ENCODE results near the gene CLDN1. TPM values are rescaled to one million over a fixed set of nuclear protein-coding genes. Genes with fewer than 3 reads are reported as not detected.

The CLDN1 gene
- total RNA-seq, 1 experiment from 2014 or later: 4.4 TPM

DNA sequence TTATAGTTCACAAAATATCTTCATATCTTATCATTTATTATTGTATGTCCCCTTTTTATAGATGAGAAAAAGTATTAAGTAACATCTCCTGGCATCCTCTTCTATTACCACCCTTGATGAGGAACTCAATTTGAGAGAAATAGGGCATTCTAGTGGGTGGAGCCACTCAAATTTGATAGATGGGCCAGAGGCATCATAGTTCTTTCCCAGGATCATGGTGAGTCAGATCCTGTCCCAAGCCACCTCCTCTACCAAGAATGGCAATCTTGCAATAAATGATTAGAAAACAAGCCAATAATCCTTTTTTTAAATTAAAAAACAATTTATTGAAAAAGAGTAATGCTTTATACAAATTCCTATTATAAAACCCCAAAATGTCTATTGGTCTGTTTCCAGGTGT is 16.8 kb downstream of the CLDN1 start:
- CTCF ChIA-PET: interaction anchor here (0.5 kb wide), 1 partner anchor 380 kb away, joined by 6 read pairs; no protein-coding TSS in a partner anchor
- ATAC-seq: no peak
- POLR2A ChIA-PET: no interaction called here
- no peaks in the 10 kb centered on the region for H3K9me3 Mint-ChIP-seq
- H3K27ac Mint-ChIP-seq: no peak overlapping the region
- H3K36me3 Mint-ChIP-seq: no peaks in the 10 kb centered on the region
- H3K27me3 Mint-ChIP-seq (ENCODE audit: low read depth): no peaks in the 10 kb centered on the region
- no peaks in the 10 kb centered on the region for H3K4me1 Mint-ChIP-seq
- no peak overlapping the region for H3K4me3 Mint-ChIP-seq
- DNase-seq (ENCODE audit: low spot score): no peak
- TF ChIP-seq, protein P1, sequence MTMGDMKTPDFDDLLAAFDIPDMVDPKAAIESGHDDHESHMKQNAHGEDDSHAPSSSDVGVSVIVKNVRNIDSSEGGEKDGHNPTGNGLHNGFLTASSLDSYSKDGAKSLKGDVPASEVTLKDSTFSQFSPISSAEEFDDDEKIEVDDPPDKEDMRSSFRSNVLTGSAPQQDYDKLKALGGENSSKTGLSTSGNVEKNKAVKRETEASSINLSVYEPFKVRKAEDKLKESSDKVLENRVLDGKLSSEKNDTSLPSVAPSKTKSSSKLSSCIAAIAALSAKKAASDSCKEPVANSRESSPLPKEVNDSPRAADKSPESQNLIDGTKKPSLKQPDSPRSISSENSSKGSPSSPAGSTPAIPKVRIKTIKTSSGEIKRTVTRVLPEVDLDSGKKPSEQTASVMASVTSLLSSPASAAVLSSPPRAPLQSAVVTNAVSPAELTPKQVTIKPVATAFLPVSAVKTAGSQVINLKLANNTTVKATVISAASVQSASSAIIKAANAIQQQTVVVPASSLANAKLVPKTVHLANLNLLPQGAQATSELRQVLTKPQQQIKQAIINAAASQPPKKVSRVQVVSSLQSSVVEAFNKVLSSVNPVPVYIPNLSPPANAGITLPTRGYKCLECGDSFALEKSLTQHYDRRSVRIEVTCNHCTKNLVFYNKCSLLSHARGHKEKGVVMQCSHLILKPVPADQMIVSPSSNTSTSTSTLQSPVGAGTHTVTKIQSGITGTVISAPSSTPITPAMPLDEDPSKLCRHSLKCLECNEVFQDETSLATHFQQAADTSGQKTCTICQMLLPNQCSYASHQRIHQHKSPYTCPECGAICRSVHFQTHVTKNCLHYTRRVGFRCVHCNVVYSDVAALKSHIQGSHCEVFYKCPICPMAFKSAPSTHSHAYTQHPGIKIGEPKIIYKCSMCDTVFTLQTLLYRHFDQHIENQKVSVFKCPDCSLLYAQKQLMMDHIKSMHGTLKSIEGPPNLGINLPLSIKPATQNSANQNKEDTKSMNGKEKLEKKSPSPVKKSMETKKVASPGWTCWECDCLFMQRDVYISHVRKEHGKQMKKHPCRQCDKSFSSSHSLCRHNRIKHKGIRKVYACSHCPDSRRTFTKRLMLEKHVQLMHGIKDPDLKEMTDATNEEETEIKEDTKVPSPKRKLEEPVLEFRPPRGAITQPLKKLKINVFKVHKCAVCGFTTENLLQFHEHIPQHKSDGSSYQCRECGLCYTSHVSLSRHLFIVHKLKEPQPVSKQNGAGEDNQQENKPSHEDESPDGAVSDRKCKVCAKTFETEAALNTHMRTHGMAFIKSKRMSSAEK (CRISPR knock-in tag; IDR thresholded peaks at IDR 0.05; ENCODE audit: borderline replicate concordance): no peak
- TF ChIP-seq NFATC4 (CRISPR knock-in tag; IDR thresholded peaks at IDR 0.05): no peak
- no peak for TF ChIP-seq ZNF317 (CRISPR knock-in tag; IDR thresholded peaks at IDR 0.05; ENCODE audit: borderline replicate concordance, low read depth)
- no peak for TF ChIP-seq ESRRA (CRISPR knock-in tag; IDR thresholded peaks at IDR 0.05; ENCODE audit: borderline replicate concordance)
- TF ChIP-seq EMX1 (CRISPR knock-in tag; IDR thresholded peaks at IDR 0.05): no peak

DNA sequence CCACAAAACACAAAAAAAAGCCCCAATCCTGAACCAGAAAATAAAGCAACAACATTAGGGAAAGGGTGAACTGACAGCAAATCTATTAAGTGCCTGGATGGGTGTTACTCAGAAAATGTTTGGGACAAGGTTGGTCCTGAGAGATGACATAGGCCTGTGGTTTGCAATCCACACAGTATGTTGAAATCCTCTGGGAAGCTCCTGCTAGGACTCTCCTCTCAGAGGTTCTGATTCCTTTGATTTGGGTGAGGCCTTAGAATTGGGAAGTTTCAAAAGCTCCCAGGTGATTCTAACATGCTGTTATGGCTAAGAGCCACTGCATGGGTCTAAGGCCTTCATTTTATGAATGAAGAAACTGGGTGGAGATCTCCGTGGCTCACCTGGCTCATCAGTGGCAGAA is 18.4 kb downstream of the CLDN1 start:
- POLR2A ChIA-PET: no interaction called here
- no peak for ATAC-seq

DNA sequence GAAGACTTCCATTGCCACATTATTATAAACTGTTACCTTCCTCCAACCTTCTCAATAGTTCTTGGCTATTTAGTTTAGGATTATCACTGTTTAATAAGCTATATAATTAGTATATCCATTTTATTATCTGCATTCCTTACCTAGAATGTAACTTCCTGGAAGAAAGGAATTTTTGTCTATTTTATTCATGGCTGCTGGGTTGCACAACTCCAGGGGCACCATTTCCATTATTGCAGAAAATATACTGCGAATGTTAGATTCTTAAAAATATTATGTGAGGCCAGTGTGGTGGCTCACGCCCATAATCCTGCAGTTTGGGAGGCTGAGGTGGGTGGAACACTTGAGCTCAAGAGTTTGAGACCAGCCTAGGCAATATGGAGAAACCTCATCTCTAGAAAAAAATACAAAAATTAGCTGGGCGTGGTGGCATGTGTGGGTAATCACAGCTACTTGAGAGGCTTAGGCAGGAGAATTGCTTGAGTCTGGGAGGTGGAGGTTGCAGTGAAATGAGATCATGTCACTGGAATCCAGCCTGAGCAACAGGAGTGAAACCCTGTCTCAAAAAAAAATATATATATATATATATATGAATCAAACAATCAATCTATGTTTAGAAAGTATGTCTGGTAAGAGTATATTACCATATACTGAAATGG is 19.9 kb downstream of the CLDN1 start:
- H3K27ac Mint-ChIP-seq: no peak overlapping the region
- H3K27me3 Mint-ChIP-seq (ENCODE audit: low read depth): no peaks in the 10 kb centered on the region
- POLR2A ChIA-PET: no interaction called here
- H3K36me3 Mint-ChIP-seq: no peaks in the 10 kb centered on the region
- DNase-seq (ENCODE audit: low spot score): no peak
- H3K4me1 Mint-ChIP-seq: no peaks in the 10 kb centered on the region
- H3K4me3 Mint-ChIP-seq: no peak overlapping the region
- no peak for ATAC-seq
- CTCF ChIA-PET: interaction anchor here (3.3 kb wide), 1 partner anchor 20 kb away, joined by 14 read pairs; the partner anchor contains the start of gene CLDN1
- H3K9me3 Mint-ChIP-seq: no peaks in the 10 kb centered on the region
- TF ChIP-seq TP53 (CRISPR knock-in tag; IDR thresholded peaks at IDR 0.05): no peak
- no peak for TF ChIP-seq ZNF396 (CRISPR knock-in tag; IDR thresholded peaks at IDR 0.05; ENCODE audit: borderline replicate concordance)
- no peak for TF ChIP-seq NFATC4 (CRISPR knock-in tag; IDR thresholded peaks at IDR 0.05)
- TF ChIP-seq, protein P2, sequence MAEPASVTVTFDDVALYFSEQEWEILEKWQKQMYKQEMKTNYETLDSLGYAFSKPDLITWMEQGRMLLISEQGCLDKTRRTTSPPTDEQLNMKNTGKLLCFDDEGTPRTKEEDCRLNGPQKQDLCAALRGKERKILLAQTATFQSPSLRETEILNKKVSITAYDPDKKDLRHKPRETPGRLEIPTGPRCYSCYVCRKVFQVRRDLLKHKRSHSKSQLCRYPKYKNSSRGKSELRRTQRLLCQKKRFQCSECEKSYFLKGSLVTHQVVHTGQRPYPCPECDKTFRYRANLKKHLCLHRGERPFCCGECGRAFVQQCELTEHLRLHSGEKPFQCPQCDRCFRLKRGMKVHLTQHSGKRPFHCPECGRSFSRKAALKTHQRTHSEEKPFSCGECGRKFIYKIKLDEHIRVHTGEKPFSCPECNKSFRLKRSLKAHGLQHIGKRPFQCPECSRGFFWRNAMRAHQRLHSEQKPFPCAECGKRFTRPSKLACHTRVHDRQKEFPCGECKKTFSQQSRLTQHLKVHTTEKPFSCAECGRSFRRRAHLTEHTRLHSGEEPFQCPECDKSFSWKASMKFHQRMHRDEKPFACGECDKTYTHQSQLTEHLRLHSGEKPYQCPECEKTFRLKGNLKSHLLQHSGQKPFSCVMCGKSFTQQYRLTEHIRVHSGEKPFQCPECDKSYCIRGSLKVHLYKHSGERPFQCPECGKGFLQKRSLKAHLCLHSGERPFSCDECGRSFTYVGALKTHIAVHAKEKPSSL (CRISPR knock-in tag; conservative IDR thresholded peaks at IDR 0.05): no peak
- TF ChIP-seq HMGA2 (CRISPR knock-in tag; IDR thresholded peaks at IDR 0.05): no peak
- no peak for TF ChIP-seq CBFB (CRISPR knock-in tag; IDR thresholded peaks at IDR 0.05; ENCODE audit: low read depth)
- TF ChIP-seq, protein P3, sequence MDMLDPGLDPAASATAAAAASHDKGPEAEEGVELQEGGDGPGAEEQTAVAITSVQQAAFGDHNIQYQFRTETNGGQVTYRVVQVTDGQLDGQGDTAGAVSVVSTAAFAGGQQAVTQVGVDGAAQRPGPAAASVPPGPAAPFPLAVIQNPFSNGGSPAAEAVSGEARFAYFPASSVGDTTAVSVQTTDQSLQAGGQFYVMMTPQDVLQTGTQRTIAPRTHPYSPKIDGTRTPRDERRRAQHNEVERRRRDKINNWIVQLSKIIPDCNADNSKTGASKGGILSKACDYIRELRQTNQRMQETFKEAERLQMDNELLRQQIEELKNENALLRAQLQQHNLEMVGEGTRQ (CRISPR knock-in tag; IDR thresholded peaks at IDR 0.05): no peak
- no peak for TF ChIP-seq SP1 (CRISPR knock-in tag; conservative IDR thresholded peaks at IDR 0.05)
- TF ChIP-seq ZNF416 (CRISPR knock-in tag; IDR thresholded peaks at IDR 0.05): no peak
- no peak for TF ChIP-seq GABPB1 (CRISPR knock-in tag; IDR thresholded peaks at IDR 0.05)
- TF ChIP-seq, protein P1 (CRISPR knock-in tag; IDR thresholded peaks at IDR 0.05; ENCODE audit: borderline replicate concordance): no peak
- no peak for TF ChIP-seq JUN (CRISPR knock-in tag; IDR thresholded peaks at IDR 0.05)

More for the DNA sequence above, 18.4 kb downstream of the CLDN1 start:
- TF ChIP-seq KAT7 (CRISPR knock-in tag; IDR thresholded peaks at IDR 0.05; ENCODE audit: borderline replicate concordance): no peak
- TF ChIP-seq, protein P4, sequence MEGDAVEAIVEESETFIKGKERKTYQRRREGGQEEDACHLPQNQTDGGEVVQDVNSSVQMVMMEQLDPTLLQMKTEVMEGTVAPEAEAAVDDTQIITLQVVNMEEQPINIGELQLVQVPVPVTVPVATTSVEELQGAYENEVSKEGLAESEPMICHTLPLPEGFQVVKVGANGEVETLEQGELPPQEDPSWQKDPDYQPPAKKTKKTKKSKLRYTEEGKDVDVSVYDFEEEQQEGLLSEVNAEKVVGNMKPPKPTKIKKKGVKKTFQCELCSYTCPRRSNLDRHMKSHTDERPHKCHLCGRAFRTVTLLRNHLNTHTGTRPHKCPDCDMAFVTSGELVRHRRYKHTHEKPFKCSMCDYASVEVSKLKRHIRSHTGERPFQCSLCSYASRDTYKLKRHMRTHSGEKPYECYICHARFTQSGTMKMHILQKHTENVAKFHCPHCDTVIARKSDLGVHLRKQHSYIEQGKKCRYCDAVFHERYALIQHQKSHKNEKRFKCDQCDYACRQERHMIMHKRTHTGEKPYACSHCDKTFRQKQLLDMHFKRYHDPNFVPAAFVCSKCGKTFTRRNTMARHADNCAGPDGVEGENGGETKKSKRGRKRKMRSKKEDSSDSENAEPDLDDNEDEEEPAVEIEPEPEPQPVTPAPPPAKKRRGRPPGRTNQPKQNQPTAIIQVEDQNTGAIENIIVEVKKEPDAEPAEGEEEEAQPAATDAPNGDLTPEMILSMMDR (IDR thresholded peaks at IDR 0.05): no peak
- no peak for TF ChIP-seq HMGA2 (CRISPR knock-in tag; IDR thresholded peaks at IDR 0.05)
- no peak for TF ChIP-seq ATF1 (CRISPR knock-in tag; IDR thresholded peaks at IDR 0.05)
- no peak overlapping the region for H3K27ac Mint-ChIP-seq
- CTCF ChIA-PET: interaction anchor here (3.3 kb wide), 1 partner anchor 18 kb away, joined by 14 read pairs; the partner anchor contains the start of gene CLDN1
- DNase-seq (ENCODE audit: low spot score): no peak
- H3K4me3 Mint-ChIP-seq: no peak overlapping the region
- H3K27me3 Mint-ChIP-seq (ENCODE audit: low read depth): no peaks in the 10 kb centered on the region
- H3K36me3 Mint-ChIP-seq: no peaks in the 10 kb centered on the region
- no peaks in the 10 kb centered on the region for H3K9me3 Mint-ChIP-seq
- H3K4me1 Mint-ChIP-seq: no peaks in the 10 kb centered on the region

All from WTC11 (cell line).